Activated T-cell treated with anti-CD3 and anti-CD28 coated beads, Interleukin-2, amount 50 U/mL, for 72 hours (primary cell): ENCODE measurements around the gene MRPL4. TPM values are rescaled to one million over a fixed set of nuclear protein-coding genes. Genes with fewer than 3 reads are reported as not detected.
"Not testable (repeated sequence)": the region's sequence is repeated elsewhere in the genome, so short reads cannot be mapped to it uniquely, and the experiment has no call there.

Source experiments
- ATAC-seq, 2 donors: fragments of 150-1000 bp; cut with Tn5 transposase; replicated peaks in 1 of 2; 2 replicates each; pipeline ENCODE4 v1.10.0; 2021; ENCODE audit warnings: moderate library complexity in 2 of 2, mild to moderate bottlenecking in 1 of 2
- DNase-seq, 2 donors: peaks; one replicate each; pipeline ENCODE4 v3.0.0; 2021 to 2022; ENCODE audit warnings: mixed read lengths in 1 of 2
- H3K27ac Mint-ChIP-seq: one replicate; pipeline ENCODE4 v1.8.0; 2022; ENCODE audit warnings: mild to moderate bottlenecking, moderate library complexity, mixed read lengths
- H3K27me3 Mint-ChIP-seq: one replicate; pipeline ENCODE4 v1.8.0; 2022; ENCODE audit warnings: low read depth, mixed read lengths
- H3K36me3 Mint-ChIP-seq, 2 donors: one replicate each; pipeline ENCODE4 v1.8.0; 2022; ENCODE audit warnings: mixed read lengths in 2 of 2, mild to moderate bottlenecking in 1 of 2; ENCODE audit not compliant: insufficient read depth in 2 of 2
- H3K4me1 Mint-ChIP-seq: one replicate; pipeline ENCODE4 v1.8.0; 2022; ENCODE audit warnings: low read depth, mixed read lengths
- H3K4me3 Mint-ChIP-seq, 2 donors: one replicate each; pipeline ENCODE4 v1.8.0; 2022; ENCODE audit warnings: mild to moderate bottlenecking in 2 of 2, mixed read lengths in 2 of 2, moderate library complexity in 2 of 2
- H3K9me3 Mint-ChIP-seq, 2 donors: one replicate each; pipeline ENCODE4 v1.8.0; 2022; ENCODE audit warnings: mixed read lengths in 2 of 2
- total RNA-seq, 2 donors: library from RNA; stranded (reverse); gene quantifications; one replicate each; pipeline ENCODE4 v1.2.3, GENCODE V29; 2022

MRPL4 gene
- total RNA-seq, 2 donors from 2014 or later: 83.2 to 93.6 TPM

DNA sequence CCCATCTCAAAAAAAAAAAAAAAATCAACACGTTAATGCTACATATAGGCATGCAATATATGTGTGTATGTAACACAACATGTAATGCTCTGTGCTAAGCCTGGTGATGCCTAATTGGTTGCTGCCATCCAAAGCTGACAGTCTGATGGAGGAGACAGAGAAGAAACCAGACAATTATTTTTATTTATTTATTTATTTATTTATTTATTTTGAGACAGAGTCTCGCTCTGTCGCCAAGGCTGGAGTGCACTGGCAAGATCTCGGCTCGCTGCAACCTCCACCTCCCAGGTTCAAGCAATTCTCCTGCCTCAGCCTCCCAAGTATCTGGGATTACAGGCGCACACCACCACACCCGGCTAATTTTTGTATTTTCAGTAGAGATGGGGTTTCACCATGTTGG, 16.6 kb upstream of the MRPL4 start:
- not testable (repeated sequence) for H3K27me3 Mint-ChIP-seq
- H3K27ac Mint-ChIP-seq: peak overlapping the region; percentile 99

GRCh38 chr19:10237702-10238101, 14.3 kb upstream of the MRPL4 start:
- peaks cover 33% of the 10 kb centered on the region for H3K4me1 Mint-ChIP-seq
- no peaks in the 10 kb centered on the region for H3K27me3 Mint-ChIP-seq
- H3K36me3 Mint-ChIP-seq: peaks cover 0 to 2% of the 10 kb centered on the region in 2 donors
- ATAC-seq (no peak), DNase-seq (no peak)
- peak overlapping the region; percentile 29 to 47 for H3K4me3 Mint-ChIP-seq
- no peaks in the 10 kb centered on the region for H3K9me3 Mint-ChIP-seq
- H3K27ac Mint-ChIP-seq: no peak overlapping the region

More for the DNA sequence above, 16.6 kb upstream of the MRPL4 start:
- not testable (repeated sequence) for H3K36me3 Mint-ChIP-seq, H3K9me3 Mint-ChIP-seq, DNase-seq, ATAC-seq
- H3K4me3 Mint-ChIP-seq: peak overlapping the region; percentile 98 to 100
- peaks cover 37% of the 10 kb centered on the region for H3K4me1 Mint-ChIP-seq

- DNase-seq: no peak
- no peaks in the 10 kb centered on the region for H3K27me3 Mint-ChIP-seq
Measured at GRCh38 chr19:10238172-10238783, 13.7 kb upstream of the MRPL4 start.

GRCh38 chr19:10241826-10242449, 10.1 kb upstream of the MRPL4 start:
- H3K36me3 Mint-ChIP-seq, ATAC-seq, H3K4me3 Mint-ChIP-seq: not testable (repeated sequence)

More at GRCh38 chr19:10238172-10238783, 13.7 kb upstream of the MRPL4 start:
- Mint-ChIP-seq H3K27ac (peak overlapping the region; percentile 19), H3K4me1 (peaks cover 33% of the 10 kb centered on the region), H3K4me3 (peak overlapping the region; percentile 29 to 47), H3K36me3 (peaks cover 0 to 2% of the 10 kb centered on the region in 2 donors), H3K9me3 (no peaks in the 10 kb centered on the region)
- no peak for ATAC-seq

DNA sequence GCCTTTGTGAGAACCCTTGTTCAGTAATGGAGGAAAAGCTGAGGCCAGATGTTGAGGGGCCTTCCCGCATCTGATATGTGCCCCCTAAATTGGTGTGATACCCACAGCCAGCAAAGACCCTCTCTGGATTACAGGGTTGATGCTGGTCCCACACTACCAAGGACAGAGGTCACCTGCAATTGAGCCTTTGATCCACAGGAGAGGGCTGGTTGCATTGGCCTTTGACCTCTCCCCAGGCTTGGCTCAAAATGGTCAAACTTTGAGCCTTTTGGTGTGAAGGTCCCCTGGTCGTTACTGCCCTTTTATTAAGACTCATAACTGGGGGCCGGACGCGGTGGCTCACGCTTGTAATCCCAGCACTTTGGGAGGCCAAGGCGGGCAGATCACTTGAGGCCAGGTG, 8.4 kb upstream of the MRPL4 start:
- no peaks in the 10 kb centered on the region for H3K9me3 Mint-ChIP-seq
- peaks cover 11% of the 10 kb centered on the region for H3K4me1 Mint-ChIP-seq
- no peak overlapping the region for H3K27ac Mint-ChIP-seq
- ATAC-seq (no peak), DNase-seq (no peak)
- H3K4me3 Mint-ChIP-seq: no peak overlapping the region
- H3K36me3 Mint-ChIP-seq: no peaks in the 10 kb centered on the region
- H3K27me3 Mint-ChIP-seq: no peaks in the 10 kb centered on the region

More at GRCh38 chr19:10241826-10242449, 10.1 kb upstream of the MRPL4 start:
- peaks cover 20% of the 10 kb centered on the region for H3K4me1 Mint-ChIP-seq
- not testable (repeated sequence) for DNase-seq, H3K27ac Mint-ChIP-seq, H3K9me3 Mint-ChIP-seq, H3K27me3 Mint-ChIP-seq

DNA sequence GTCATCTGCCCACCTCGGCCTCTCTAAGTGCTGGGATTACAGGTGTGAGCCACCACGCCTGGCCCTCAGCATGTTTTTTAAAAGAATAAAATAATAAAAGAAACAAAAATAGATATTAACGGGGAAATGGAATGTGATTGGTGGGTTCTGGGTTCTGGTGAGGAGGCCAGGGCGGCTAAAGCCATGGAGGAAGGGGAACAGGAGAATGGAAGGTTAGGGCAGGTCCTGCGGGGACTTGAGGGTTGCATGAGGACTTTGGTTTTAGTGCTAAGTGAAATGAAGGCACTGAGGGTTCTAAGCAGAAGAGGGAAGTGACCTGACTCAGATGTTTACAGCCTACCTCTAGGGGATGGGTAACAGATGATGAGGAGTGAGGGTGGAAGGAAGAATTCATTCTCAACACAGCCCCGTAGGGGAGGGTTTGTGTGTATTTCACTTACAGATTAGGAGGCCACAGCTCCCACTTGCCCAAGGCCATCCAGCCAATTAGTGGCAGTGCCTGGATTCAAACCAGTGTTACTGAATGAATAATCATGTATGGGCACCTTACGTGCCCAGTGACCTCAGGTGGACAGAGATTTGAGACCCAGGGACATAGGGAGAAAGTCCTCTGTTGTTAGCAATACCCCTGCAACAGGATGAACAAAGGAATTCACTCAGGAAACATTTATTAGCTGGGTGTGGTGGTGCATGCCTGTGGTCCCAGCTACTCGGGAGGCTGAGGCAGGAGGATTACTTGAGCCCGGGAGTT, 6.7 kb upstream of the MRPL4 start:
- Mint-ChIP-seq H3K27ac (no peak overlapping the region), H3K27me3 (no peaks in the 10 kb centered on the region), H3K9me3 (no peaks in the 10 kb centered on the region), H3K4me1 (no peaks in the 10 kb centered on the region), H3K4me3 (no peak overlapping the region), H3K36me3 (no peaks in the 10 kb centered on the region)
- no peak for ATAC-seq
- no peak for DNase-seq

DNA sequence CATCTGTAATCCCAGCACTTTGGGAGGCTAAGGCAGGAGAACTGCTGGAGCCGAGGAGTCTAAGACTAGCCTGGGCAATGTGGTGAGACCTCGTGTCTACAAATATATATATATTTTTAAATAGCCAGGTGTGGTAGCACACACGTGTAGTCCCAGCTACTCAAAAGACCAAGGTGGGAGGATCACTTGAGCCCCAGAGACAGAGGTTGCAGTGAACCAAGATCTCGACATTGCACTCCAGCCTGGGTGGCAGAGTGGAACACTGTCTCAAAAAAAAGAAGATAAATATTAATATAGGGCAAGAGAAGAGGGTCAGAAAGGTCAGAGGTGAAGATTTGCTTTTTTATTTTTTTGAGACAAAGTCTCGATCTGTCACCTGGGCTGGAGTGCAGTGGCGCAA, 5.5 kb upstream of the MRPL4 start:
- ATAC-seq: no peak

GRCh38 chr19:10252707-10253106, 693 bp downstream of the MRPL4 start:
- no peaks in the 10 kb centered on the region for H3K27me3 Mint-ChIP-seq
- H3K36me3 Mint-ChIP-seq: peaks cover 13 to 21% of the 10 kb centered on the region in 2 donors
- no peaks in the 10 kb centered on the region for H3K9me3 Mint-ChIP-seq
- peak overlapping the region; percentile 94 to 96 for H3K4me3 Mint-ChIP-seq
- peak overlapping the region; percentile 74 for H3K27ac Mint-ChIP-seq
- ATAC-seq (no peak), DNase-seq (no peak)
- H3K4me1 Mint-ChIP-seq: peaks cover 24% of the 10 kb centered on the region

More for the DNA sequence above, 5.5 kb upstream of the MRPL4 start:
- no peaks in the 10 kb centered on the region for H3K36me3 Mint-ChIP-seq
- H3K27me3 Mint-ChIP-seq: no peaks in the 10 kb centered on the region
- H3K9me3 Mint-ChIP-seq: no peaks in the 10 kb centered on the region
- H3K27ac Mint-ChIP-seq: no peak overlapping the region
- no peaks in the 10 kb centered on the region for H3K4me1 Mint-ChIP-seq
- no peak for DNase-seq
- H3K4me3 Mint-ChIP-seq: no peak overlapping the region

GRCh38 chr19:10254244-10254643, 2.2 kb downstream of the MRPL4 start:
- H3K27ac Mint-ChIP-seq: peak overlapping the region; percentile 3
- H3K36me3 Mint-ChIP-seq: peaks cover 13 to 28% of the 10 kb centered on the region in 2 donors
- ATAC-seq (no peak), DNase-seq (no peak)
- no peaks in the 10 kb centered on the region for H3K27me3 Mint-ChIP-seq
- H3K9me3 Mint-ChIP-seq: no peaks in the 10 kb centered on the region
- peak overlapping the region in 1 of 2 donors; percentile 47 for H3K4me3 Mint-ChIP-seq
- peaks cover 32% of the 10 kb centered on the region for H3K4me1 Mint-ChIP-seq

DNA sequence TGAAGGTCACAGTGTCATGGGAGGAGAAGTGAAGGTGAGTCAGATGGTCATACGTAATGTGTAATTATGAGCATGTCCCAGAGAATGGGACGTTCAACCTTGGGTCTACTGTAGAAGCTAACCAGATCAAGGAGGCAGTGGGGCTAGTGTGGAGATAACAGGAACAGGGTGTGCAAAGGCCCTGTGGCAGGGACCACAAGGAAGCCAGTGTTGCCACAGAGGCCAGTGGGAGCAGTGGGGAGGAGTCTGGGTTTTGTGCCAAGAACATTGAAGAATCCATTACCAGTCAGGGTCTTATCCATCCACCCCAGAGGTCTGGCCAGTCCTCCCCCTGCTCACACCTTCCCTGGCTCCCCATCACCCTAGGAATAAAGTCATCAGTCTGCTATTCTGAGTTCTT, 3.3 kb downstream of the MRPL4 start:
- ATAC-seq (no peak), DNase-seq (no peak)
- H3K9me3 Mint-ChIP-seq: no peaks in the 10 kb centered on the region
- peaks cover 42% of the 10 kb centered on the region for H3K4me1 Mint-ChIP-seq
- H3K27ac Mint-ChIP-seq: no peak overlapping the region
- peaks cover 13 to 28% of the 10 kb centered on the region in 2 donors for H3K36me3 Mint-ChIP-seq
- no peak overlapping the region for H3K4me3 Mint-ChIP-seq
- no peaks in the 10 kb centered on the region for H3K27me3 Mint-ChIP-seq

GRCh38 chr19:10256551-10256950, 4.5 kb downstream of the MRPL4 start:
- no peak for DNase-seq
- H3K27me3 Mint-ChIP-seq: no peaks in the 10 kb centered on the region
- no peak for ATAC-seq
- no peak overlapping the region for H3K27ac Mint-ChIP-seq
- no peak overlapping the region for H3K4me3 Mint-ChIP-seq
- H3K4me1 Mint-ChIP-seq: peaks cover 53% of the 10 kb centered on the region
- peaks cover 13 to 28% of the 10 kb centered on the region in 2 donors for H3K36me3 Mint-ChIP-seq
- H3K9me3 Mint-ChIP-seq: no peaks in the 10 kb centered on the region

GRCh38 chr19:10256970-10257615, 5.1 kb downstream of the MRPL4 start:
- Mint-ChIP-seq H3K9me3 (no peaks in the 10 kb centered on the region), H3K27ac (peak overlapping the region; percentile 14), H3K27me3 (no peaks in the 10 kb centered on the region), H3K4me3 (no peak overlapping the region), H3K36me3 (peaks cover 13 to 28% of the 10 kb centered on the region in 2 donors), H3K4me1 (peaks cover 59% of the 10 kb centered on the region)
- DNase-seq (no peak), ATAC-seq (no peak)
